ENCODE results near the gene RNF217. TPM values are rescaled to one million over a fixed set of nuclear protein-coding genes. Genes with fewer than 3 reads are reported as not detected.

RNF217 gene
- total RNA-seq, 1 experiment from 2014 or later: 42.3 TPM

- H3K9me3 ChIP-seq (ENCODE audit: insufficient read depth, low read depth): peaks cover 32% of the 10 kb centered on the region
- H3K36me3 ChIP-seq (ENCODE audit: low read depth): no peaks in the 10 kb centered on the region
- DNase-seq: no peak
- no peaks in the 10 kb centered on the region for H4K20me1 ChIP-seq (ENCODE audit: insufficient read depth)
- no peak overlapping the region for H2AFZ ChIP-seq
- intact Hi-C loops (cut with micrococcal nuclease; ENCODE audit: unreplicated experiment): no loop called here
- H3K4me3 ChIP-seq: no peak overlapping the region
- POLR2A ChIA-PET (ENCODE audit: unreplicated experiment): no interaction called here
- CTCF ChIA-PET: no interaction called here
- H3K4me2 ChIP-seq: no peak overlapping the region
- BruUV-seq (replicated peaks): no TSS peak
- no peaks in the 10 kb centered on the region for H3F3A ChIP-seq (ENCODE audit: insufficient read depth, low read depth)
- no peaks in the 10 kb centered on the region for H3K27me3 ChIP-seq (ENCODE audit: insufficient read depth, low read depth)
- no peak for TF ChIP-seq EZH2 (IDR thresholded peaks at IDR 0.05; ENCODE audit: low read depth)
- TF ChIP-seq, protein P1, sequence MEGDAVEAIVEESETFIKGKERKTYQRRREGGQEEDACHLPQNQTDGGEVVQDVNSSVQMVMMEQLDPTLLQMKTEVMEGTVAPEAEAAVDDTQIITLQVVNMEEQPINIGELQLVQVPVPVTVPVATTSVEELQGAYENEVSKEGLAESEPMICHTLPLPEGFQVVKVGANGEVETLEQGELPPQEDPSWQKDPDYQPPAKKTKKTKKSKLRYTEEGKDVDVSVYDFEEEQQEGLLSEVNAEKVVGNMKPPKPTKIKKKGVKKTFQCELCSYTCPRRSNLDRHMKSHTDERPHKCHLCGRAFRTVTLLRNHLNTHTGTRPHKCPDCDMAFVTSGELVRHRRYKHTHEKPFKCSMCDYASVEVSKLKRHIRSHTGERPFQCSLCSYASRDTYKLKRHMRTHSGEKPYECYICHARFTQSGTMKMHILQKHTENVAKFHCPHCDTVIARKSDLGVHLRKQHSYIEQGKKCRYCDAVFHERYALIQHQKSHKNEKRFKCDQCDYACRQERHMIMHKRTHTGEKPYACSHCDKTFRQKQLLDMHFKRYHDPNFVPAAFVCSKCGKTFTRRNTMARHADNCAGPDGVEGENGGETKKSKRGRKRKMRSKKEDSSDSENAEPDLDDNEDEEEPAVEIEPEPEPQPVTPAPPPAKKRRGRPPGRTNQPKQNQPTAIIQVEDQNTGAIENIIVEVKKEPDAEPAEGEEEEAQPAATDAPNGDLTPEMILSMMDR (conservative IDR thresholded peaks at IDR 0.05): no peak
- no peak overlapping the region for H3K27ac ChIP-seq
- no peaks in the 10 kb centered on the region for H3K9me2 ChIP-seq (ENCODE audit: insufficient read depth)
- H3K79me2 ChIP-seq (ENCODE audit: low read depth): no peaks in the 10 kb centered on the region
- no peaks in the 10 kb centered on the region for H3K4me1 ChIP-seq (replicated peaks; ENCODE audit: insufficient read depth)
Measured at GRCh38 chr6:125110056-125110455, 147.8 kb downstream of the RNF217 start.

- POLR2A ChIA-PET (ENCODE audit: unreplicated experiment): no interaction called here
- peaks cover 32% of the 10 kb centered on the region for H3K9me3 ChIP-seq (ENCODE audit: insufficient read depth, low read depth)
Measured at GRCh38 chr6:125111219-125111983, 149.2 kb downstream of the RNF217 start.

GRCh38 chr6:125112934-125113333 lies 150.7 kb downstream of the RNF217 start:
- intact Hi-C loops (cut with micrococcal nuclease; ENCODE audit: unreplicated experiment): no loop called here
- no peak for DNase-seq
- no peaks in the 10 kb centered on the region for H3K27me3 ChIP-seq (ENCODE audit: insufficient read depth, low read depth)
- no peak overlapping the region for H2AFZ ChIP-seq
- H4K20me1 ChIP-seq (ENCODE audit: insufficient read depth): no peaks in the 10 kb centered on the region
- H3K27ac ChIP-seq: no peak overlapping the region
- ChIA-PET POLR2A (ENCODE audit: unreplicated experiment) (no interaction called here), CTCF (interaction anchor here (1.4 kb wide), 1 partner anchor 11 kb away, joined by 5 read pairs; no protein-coding TSS in a partner anchor)
- no peaks in the 10 kb centered on the region for H3F3A ChIP-seq (ENCODE audit: insufficient read depth, low read depth)
- no peak overlapping the region for H3K4me3 ChIP-seq
- no TSS peak for BruUV-seq (replicated peaks)
- H3K36me3 ChIP-seq (ENCODE audit: low read depth): no peaks in the 10 kb centered on the region
- H3K4me1 ChIP-seq (replicated peaks; ENCODE audit: insufficient read depth): no peaks in the 10 kb centered on the region
- no peaks in the 10 kb centered on the region for H3K79me2 ChIP-seq (ENCODE audit: low read depth)
- H3K9me2 ChIP-seq (ENCODE audit: insufficient read depth): no peaks in the 10 kb centered on the region
- H3K9me3 ChIP-seq (ENCODE audit: insufficient read depth, low read depth): peaks cover 32% of the 10 kb centered on the region
- no peak overlapping the region for H3K4me2 ChIP-seq
- TF ChIP-seq EZH2 (IDR thresholded peaks at IDR 0.05; ENCODE audit: low read depth): no peak
- TF ChIP-seq, protein P1 (conservative IDR thresholded peaks at IDR 0.05): no peak

More at GRCh38 chr6:125111219-125111983, 149.2 kb downstream of the RNF217 start:
- TF ChIP-seq, protein P1 (conservative IDR thresholded peaks at IDR 0.05): no peak
- TF ChIP-seq EZH2 (IDR thresholded peaks at IDR 0.05; ENCODE audit: low read depth): no peak
- Histone ChIP-seq H3K4me2 (no peak overlapping the region), H3K27me3 (ENCODE audit: insufficient read depth, low read depth) (no peaks in the 10 kb centered on the region), H4K20me1 (ENCODE audit: insufficient read depth) (no peaks in the 10 kb centered on the region), H3K4me1 (replicated peaks; ENCODE audit: insufficient read depth) (no peaks in the 10 kb centered on the region), H3K27ac (no peak overlapping the region), H3F3A (ENCODE audit: insufficient read depth, low read depth) (no peaks in the 10 kb centered on the region), H3K79me2 (ENCODE audit: low read depth) (no peaks in the 10 kb centered on the region), H3K4me3 (no peak overlapping the region), H3K9me2 (ENCODE audit: insufficient read depth) (no peaks in the 10 kb centered on the region), H3K36me3 (ENCODE audit: low read depth) (no peaks in the 10 kb centered on the region), H2AFZ (no peak overlapping the region)
- CTCF ChIA-PET: interaction anchor here (0.6 kb wide), 1 partner anchor 227 kb away, joined by 6 read pairs; no protein-coding TSS in a partner anchor
- intact Hi-C loops (cut with micrococcal nuclease; ENCODE audit: unreplicated experiment): no loop called here
- no TSS peak for BruUV-seq (replicated peaks)
- no peak for DNase-seq

All from PC-9 (cell line).